ENCODE measurements around the gene DHX16. TPM values are rescaled to one million over a fixed set of nuclear protein-coding genes. Genes with fewer than 3 reads are reported as not detected.

The DHX16 gene
- total and polyA plus RNA-seq, 9 of the 15 experiments (the other 6 are each of a cell fraction or from before 2014, with no cell fraction given): 14.6 to 66.1 (median 47.5) TPM

DNA sequence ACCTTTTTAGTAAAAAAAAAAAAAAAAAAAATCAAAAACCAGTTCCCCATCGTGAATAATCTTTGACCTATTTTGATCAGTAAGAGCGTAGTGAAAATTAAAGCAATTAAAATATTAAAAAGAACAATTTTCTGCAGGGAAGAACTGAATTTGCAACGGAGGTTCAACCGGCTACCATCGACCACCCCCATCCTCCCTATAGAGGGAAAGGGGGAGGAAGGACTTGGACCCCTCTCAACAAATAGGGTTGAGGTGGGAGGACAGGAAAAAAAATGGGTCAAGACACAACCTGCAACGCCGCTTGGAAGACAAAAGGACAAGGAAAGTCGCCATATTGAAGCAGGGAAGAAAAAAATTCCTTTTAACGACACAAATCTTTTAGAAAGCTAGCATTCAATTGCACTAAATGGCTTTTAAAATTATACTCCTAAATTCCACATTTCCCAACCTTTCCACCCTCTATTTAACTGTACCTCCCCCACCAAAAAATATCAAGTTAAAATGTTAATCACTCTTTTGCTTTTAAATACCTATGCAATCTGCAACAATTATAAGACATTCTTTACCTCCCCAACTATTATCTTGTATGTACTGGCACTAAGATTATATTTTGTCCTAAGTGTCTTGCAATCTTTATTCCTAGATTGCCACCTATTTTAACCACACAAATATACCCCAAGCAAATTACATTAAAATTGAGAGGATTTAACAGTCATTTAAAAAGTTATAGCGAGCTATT lies 57.4 kb downstream of the DHX16 start (continued):
- TF ChIP-seq, protein P1, sequence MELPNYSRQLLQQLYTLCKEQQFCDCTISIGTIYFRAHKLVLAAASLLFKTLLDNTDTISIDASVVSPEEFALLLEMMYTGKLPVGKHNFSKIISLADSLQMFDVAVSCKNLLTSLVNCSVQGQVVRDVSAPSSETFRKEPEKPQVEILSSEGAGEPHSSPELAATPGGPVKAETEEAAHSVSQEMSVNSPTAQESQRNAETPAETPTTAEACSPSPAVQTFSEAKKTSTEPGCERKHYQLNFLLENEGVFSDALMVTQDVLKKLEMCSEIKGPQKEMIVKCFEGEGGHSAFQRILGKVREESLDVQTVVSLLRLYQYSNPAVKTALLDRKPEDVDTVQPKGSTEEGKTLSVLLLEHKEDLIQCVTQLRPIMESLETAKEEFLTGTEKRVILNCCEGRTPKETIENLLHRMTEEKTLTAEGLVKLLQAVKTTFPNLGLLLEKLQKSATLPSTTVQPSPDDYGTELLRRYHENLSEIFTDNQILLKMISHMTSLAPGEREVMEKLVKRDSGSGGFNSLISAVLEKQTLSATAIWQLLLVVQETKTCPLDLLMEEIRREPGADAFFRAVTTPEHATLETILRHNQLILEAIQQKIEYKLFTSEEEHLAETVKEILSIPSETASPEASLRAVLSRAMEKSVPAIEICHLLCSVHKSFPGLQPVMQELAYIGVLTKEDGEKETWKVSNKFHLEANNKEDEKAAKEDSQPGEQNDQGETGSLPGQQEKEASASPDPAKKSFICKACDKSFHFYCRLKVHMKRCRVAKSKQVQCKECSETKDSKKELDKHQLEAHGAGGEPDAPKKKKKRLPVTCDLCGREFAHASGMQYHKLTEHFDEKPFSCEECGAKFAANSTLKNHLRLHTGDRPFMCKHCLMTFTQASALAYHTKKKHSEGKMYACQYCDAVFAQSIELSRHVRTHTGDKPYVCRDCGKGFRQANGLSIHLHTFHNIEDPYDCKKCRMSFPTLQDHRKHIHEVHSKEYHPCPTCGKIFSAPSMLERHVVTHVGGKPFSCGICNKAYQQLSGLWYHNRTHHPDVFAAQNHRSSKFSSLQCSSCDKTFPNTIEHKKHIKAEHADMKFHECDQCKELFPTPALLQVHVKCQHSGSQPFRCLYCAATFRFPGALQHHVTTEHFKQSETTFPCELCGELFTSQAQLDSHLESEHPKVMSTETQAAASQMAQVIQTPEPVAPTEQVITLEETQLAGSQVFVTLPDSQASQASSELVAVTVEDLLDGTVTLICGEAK (IDR thresholded peaks at IDR 0.05): peak; percentile 36; the same call in 1 of the 2 replicates
- TF ChIP-seq, protein P1 (CRISPR knock-in tag; IDR thresholded peaks at IDR 0.05): no peak
- TF ChIP-seq, protein P2, sequence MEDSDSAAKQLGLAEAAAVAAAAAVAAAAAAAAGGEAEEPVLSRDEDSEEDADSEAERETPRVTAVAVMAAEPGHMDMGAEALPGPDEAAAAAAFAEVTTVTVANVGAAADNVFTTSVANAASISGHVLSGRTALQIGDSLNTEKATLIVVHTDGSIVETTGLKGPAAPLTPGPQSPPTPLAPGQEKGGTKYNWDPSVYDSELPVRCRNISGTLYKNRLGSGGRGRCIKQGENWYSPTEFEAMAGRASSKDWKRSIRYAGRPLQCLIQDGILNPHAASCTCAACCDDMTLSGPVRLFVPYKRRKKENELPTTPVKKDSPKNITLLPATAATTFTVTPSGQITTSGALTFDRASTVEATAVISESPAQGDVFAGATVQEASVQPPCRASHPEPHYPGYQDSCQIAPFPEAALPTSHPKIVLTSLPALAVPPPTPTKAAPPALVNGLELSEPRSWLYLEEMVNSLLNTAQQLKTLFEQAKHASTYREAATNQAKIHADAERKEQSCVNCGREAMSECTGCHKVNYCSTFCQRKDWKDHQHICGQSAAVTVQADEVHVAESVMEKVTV (CRISPR knock-in tag; IDR thresholded peaks at IDR 0.05): peak; percentile 43; the same call in 1 of the 2 replicates
- TF ChIP-seq SMAD4 (CRISPR knock-in tag; conservative IDR thresholded peaks at IDR 0.05): peak; percentile 30; the same call in 1 of the 2 replicates
- no peak; the same call in 1 of the 2 replicates for TF ChIP-seq ZKSCAN1 (IDR thresholded peaks at IDR 0.05; ENCODE audit: low read depth, low read length)
- TF ChIP-seq CHD2 (IDR thresholded peaks at IDR 0.05; ENCODE audit: low read depth, low read length): peak; percentile 45
- TF ChIP-seq KHSRP (IDR thresholded peaks at IDR 0.05): peak; percentile 75
- TF ChIP-seq ZEB2 (IDR thresholded peaks at IDR 0.05): peak; percentile 27; the same call in 1 of the 2 replicates
- no peak for TF ChIP-seq SREBF2 (CRISPR knock-in tag; IDR thresholded peaks at IDR 0.05)
- TF ChIP-seq POLR2B (IDR thresholded peaks at IDR 0.05; ENCODE audit: low read depth, partially characterized antibody): peak; percentile 93
- 0 out of 4 replicates have a peak, but pooled peaks of 1 of the 2 experiments have one; percentile 5 for TF ChIP-seq TRIM24 (IDR thresholded peaks at IDR 0.05)
- peak; percentile 81 for TF ChIP-seq E4F1 (CRISPR knock-in tag; IDR thresholded peaks at IDR 0.05; ENCODE audit: borderline replicate concordance)
- TF ChIP-seq SUPT5H (IDR thresholded peaks at IDR 0.05): peak; percentile 98
- peak; percentile 77 for TF ChIP-seq ZNF780A (CRISPR knock-in tag; IDR thresholded peaks at IDR 0.05)
- TF ChIP-seq BRD9 (IDR thresholded peaks at IDR 0.05; ENCODE audit: low read depth, partially characterized antibody): peak; percentile 88
- TF ChIP-seq FOXJ2 (tag; IDR thresholded peaks at IDR 0.05): peak; percentile 52; the same call in 1 of the 2 replicates
- TF ChIP-seq PML (IDR thresholded peaks at IDR 0.05; ENCODE audit: low read length): no peak; the same call in 1 of the 2 replicates

Measured in K562 (cell line).